Endothelial cell (in vitro differentiated cells): ENCODE results near the gene AFAP1L1. TPM values are rescaled to one million over a fixed set of nuclear protein-coding genes. Genes with fewer than 3 reads are reported as not detected.

Experiments
- DNase-seq: peaks from one replicate; pipeline ENCODE4 v3.0.0; 2021; ENCODE audit warnings: low spot score
- H3K27ac Mint-ChIP-seq: one replicate; pipeline ENCODE4 v1.8.0; 2021; ENCODE audit warnings: mixed read lengths, inconsistent platforms; ENCODE audit not compliant: unreplicated experiment
- H3K27me3 Mint-ChIP-seq: one replicate; pipeline ENCODE4 v1.8.0; 2021; ENCODE audit warnings: mild to moderate bottlenecking, moderate library complexity, mixed read lengths, inconsistent platforms; ENCODE audit not compliant: unreplicated experiment
- H3K36me3 Mint-ChIP-seq: one replicate; pipeline ENCODE4 v1.8.0; 2021; ENCODE audit warnings: mild to moderate bottlenecking, low read depth, mixed read lengths, inconsistent platforms; ENCODE audit not compliant: unreplicated experiment
- H3K4me1 Mint-ChIP-seq: one replicate; pipeline ENCODE4 v1.8.0; 2021; ENCODE audit warnings: mild to moderate bottlenecking, mixed read lengths, inconsistent platforms; ENCODE audit not compliant: unreplicated experiment
- H3K4me3 Mint-ChIP-seq: one replicate; pipeline ENCODE4 v1.8.0; 2021; ENCODE audit warnings: mild to moderate bottlenecking, mixed read lengths, inconsistent platforms; ENCODE audit not compliant: unreplicated experiment
- H3K9me3 Mint-ChIP-seq: one replicate; pipeline ENCODE4 v1.8.0; 2021; ENCODE audit warnings: mixed read lengths, inconsistent platforms; ENCODE audit not compliant: unreplicated experiment
- total RNA-seq: library from RNA; stranded (reverse); fragmentation: NEBNext Ultra II Directional; extraction: Animal tissue kit (Norgen Biotek cat#: 25700); gene quantifications from one replicate; pipeline ENCODE4 v1.2.1, GENCODE V29; 2021; ENCODE audit not compliant: unreplicated experiment
- TF ChIP-seq, protein P1 (sequence below): fragments of 200-600 bp; sonication (generic); IDR thresholded peaks from one replicate; pipeline ENCODE4 v1.5.0; 2021; ENCODE audit warnings: antibody characterized with exemption; ENCODE audit not compliant: unreplicated experiment

The AFAP1L1 gene
- total RNA-seq, 1 donor from 2014 or later = 393 TPM

DNA sequence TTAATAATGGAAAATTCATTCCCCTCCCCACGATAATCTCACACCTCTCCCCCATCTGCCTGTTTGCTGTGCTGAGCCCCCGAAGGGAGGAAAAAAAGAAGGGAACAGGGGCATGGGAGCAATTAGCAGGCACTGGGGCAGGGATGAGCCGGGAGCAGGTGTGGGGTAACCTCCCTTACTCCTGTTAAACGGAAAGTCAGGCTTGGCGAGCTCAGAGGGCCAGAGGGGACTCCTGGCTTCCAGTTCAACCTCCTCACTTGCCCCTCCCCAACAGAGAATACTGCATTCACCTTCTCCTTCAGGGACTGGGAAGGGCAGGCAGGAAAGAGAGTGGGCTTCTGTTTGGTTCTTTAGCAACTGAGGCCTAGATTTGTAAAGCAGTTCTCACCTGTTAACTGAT, 1.6 kb downstream of the AFAP1L1 start:
- DNase-seq = no peak
- no peaks in the 10 kb centered on the region for H3K9me3 Mint-ChIP-seq
- TF ChIP-seq, protein P1, sequence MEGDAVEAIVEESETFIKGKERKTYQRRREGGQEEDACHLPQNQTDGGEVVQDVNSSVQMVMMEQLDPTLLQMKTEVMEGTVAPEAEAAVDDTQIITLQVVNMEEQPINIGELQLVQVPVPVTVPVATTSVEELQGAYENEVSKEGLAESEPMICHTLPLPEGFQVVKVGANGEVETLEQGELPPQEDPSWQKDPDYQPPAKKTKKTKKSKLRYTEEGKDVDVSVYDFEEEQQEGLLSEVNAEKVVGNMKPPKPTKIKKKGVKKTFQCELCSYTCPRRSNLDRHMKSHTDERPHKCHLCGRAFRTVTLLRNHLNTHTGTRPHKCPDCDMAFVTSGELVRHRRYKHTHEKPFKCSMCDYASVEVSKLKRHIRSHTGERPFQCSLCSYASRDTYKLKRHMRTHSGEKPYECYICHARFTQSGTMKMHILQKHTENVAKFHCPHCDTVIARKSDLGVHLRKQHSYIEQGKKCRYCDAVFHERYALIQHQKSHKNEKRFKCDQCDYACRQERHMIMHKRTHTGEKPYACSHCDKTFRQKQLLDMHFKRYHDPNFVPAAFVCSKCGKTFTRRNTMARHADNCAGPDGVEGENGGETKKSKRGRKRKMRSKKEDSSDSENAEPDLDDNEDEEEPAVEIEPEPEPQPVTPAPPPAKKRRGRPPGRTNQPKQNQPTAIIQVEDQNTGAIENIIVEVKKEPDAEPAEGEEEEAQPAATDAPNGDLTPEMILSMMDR = no peak
- peaks cover 13% of the 10 kb centered on the region for H3K27me3 Mint-ChIP-seq
- H3K4me1 Mint-ChIP-seq = peaks cover 60% of the 10 kb centered on the region
- H3K27ac Mint-ChIP-seq = no peak overlapping the region
- H3K4me3 Mint-ChIP-seq = peak overlapping the region; percentile 99
- H3K36me3 Mint-ChIP-seq = peaks cover 46% of the 10 kb centered on the region

DNA sequence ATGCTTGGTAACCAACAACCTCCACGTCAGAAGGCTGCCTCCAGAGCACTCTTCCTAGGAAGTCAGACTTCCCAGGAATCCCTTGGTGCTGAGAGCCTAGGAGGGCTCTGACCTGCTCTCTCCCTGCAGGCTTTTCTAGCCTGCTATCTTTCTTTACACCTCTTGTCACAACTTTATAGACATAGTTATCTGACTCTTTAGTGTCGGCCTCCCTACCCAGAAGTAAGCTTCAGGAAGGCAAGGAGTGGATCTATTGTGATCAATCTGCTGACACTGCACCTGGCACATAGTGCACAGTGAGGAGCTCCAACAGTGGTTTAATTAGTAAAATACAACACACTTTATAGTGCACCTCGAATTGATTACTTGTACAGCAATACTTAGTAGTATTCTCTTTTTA, 2.3 kb downstream of the AFAP1L1 start:
- Mint-ChIP-seq H3K27me3 (peaks cover 17% of the 10 kb centered on the region), H3K4me3 (peak overlapping the region; percentile 99)

DNA sequence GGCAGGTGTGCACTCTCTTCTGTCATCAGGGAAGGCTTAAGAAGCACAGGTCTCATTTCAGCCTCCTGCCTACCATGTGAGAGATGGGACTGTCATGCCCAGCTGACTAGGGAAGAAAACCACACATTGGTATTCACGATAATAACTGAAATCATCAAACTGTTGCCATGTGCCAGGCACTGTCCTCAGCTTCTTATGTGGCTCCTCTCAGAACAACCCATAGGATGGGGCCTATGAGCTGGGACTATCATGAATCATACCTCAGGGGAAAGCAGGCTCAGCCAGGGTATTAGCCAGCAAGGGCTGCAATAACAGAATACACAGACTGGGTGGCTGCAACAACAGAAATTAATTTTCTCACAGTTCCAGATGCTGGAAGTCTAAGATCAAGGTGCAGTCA, 3.3 kb downstream of the AFAP1L1 start:
- peaks cover 19% of the 10 kb centered on the region for H3K27me3 Mint-ChIP-seq
- H3K9me3 Mint-ChIP-seq = no peaks in the 10 kb centered on the region
- peaks cover 69% of the 10 kb centered on the region for H3K4me1 Mint-ChIP-seq
- peaks cover 61% of the 10 kb centered on the region for H3K36me3 Mint-ChIP-seq
- DNase-seq = no peak
- no peak overlapping the region for H3K27ac Mint-ChIP-seq
- peak overlapping the region; percentile 78 for H3K4me3 Mint-ChIP-seq
- TF ChIP-seq, protein P1 = no peak

More for the DNA sequence above, 2.3 kb downstream of the AFAP1L1 start:
- TF ChIP-seq, protein P1 = no peak
- Mint-ChIP-seq H3K36me3 (peaks cover 53% of the 10 kb centered on the region), H3K9me3 (no peaks in the 10 kb centered on the region), H3K27ac (peak overlapping the region; percentile 87), H3K4me1 (peaks cover 64% of the 10 kb centered on the region)
- no peak for DNase-seq

DNA sequence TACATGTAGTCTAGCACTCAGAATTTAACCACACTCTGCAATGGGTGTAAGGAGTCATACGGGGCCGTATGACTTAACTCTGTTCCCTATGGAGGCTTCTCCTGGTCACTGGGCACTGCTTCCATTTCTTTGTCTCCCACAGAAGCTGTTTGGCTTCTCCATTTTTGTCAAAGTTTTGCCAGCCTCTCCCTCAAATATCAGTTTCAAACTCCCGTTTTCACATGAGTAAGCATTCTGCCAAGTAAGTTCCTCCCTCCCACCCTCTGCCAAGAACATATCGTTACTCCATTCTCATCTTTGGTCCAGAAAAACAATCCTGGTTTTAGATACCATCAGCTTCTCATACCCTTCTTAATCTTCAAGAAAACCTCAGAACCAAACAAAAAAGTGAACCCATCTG, 6.1 kb downstream of the AFAP1L1 start:
- Mint-ChIP-seq H3K27ac (peak overlapping the region; percentile 49), H3K27me3 (peaks cover 20% of the 10 kb centered on the region), H3K4me1 (peaks cover 86% of the 10 kb centered on the region), H3K4me3 (peak overlapping the region; percentile 59), H3K36me3 (peaks cover 76% of the 10 kb centered on the region), H3K9me3 (no peaks in the 10 kb centered on the region)
- TF ChIP-seq, protein P1 = no peak
- DNase-seq = no peak

DNA sequence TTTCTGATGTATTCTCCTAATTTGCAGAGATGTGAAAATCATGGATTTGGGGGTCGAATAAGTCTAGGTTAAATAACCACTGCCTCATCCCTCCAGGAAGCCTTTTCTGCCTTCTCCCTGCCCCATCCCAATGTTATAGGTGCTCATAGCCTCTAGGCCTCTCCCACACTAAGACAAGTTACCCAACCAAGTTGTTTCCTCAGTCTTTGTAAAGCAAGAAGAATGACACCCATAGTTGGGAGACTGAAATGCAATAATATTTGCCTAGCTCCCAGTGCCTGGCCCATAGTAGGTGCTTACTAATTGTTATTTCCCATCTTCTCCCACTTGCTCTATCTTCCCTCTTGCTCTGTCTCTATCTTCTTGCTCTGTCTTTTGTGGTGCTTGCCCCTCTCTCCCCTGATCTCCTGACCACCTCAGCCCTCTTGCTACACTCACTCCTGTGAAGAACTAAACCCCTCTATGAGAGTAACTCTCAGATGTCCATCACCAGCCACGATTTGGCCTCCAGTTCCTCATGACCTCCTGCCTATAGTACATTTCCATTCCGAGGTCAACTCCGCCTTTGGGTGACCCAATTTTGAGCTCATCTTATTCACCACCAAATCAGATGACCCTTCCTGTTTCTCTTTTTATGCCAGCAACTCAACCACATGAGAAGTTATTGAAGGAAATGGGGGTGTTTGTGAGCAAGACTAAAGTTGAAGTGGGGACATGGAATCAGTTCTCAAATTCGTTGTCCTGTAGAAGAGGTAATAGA, 7.0 kb downstream of the AFAP1L1 start:
- H3K9me3 Mint-ChIP-seq = no peaks in the 10 kb centered on the region
- DNase-seq = no peak
- peak overlapping the region; percentile 68 for H3K27ac Mint-ChIP-seq
- H3K4me3 Mint-ChIP-seq = peak overlapping the region; percentile 59
- TF ChIP-seq, protein P1 = no peak
- H3K4me1 Mint-ChIP-seq = peaks cover 85% of the 10 kb centered on the region
- peaks cover 75% of the 10 kb centered on the region for H3K36me3 Mint-ChIP-seq
- peaks cover 20% of the 10 kb centered on the region for H3K27me3 Mint-ChIP-seq
